Esophagus squamous epithelium (tissue), 4 donors: ENCODE results near the gene RSPH6A.

Experiments
- POLR2A ChIP-seq, 4 donors: fragments of 450-650 bp; IDR thresholded peaks; one replicate each; pipeline ENCODE4 v1.6.1; 2017; ENCODE audit warnings: antibody characterized with exemption in 4 of 4, mild to moderate bottlenecking in 4 of 4, moderate library complexity in 3 of 4
- TF ChIP-seq, protein P1 (sequence below), 6 experiments: fragments of 450-650 bp in 4 of 6; fragments of 200-600 bp in 2 of 6; sonication (generic) in 2 of 6; IDR thresholded peaks; one replicate each; pipeline ENCODE4 v1.5.1; 2016 to 2019; ENCODE audit warnings: antibody characterized with exemption in 6 of 6, mild to moderate bottlenecking in 4 of 6, moderate library complexity in 4 of 6

DNA sequence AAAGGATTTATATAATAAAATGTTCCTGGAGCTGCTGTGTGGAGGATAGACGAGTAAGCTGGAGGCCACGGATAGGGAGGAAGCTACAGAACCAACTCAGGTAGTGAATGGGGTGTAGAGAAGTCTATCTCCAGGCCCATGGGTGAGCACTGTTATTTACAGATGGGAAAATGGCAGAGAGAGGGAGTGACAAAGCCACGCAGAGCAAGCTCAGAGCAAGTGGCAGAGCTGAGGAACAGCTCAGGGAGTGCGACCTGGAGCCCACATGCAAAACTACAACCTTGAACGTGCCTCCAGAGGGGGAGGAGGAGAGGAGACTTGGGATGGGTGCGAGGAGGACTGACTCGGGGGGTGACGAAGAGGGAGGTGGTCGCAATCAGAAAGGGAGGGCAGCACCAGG, 13.4 kb upstream of the RSPH6A start:
- TF ChIP-seq, protein P1, sequence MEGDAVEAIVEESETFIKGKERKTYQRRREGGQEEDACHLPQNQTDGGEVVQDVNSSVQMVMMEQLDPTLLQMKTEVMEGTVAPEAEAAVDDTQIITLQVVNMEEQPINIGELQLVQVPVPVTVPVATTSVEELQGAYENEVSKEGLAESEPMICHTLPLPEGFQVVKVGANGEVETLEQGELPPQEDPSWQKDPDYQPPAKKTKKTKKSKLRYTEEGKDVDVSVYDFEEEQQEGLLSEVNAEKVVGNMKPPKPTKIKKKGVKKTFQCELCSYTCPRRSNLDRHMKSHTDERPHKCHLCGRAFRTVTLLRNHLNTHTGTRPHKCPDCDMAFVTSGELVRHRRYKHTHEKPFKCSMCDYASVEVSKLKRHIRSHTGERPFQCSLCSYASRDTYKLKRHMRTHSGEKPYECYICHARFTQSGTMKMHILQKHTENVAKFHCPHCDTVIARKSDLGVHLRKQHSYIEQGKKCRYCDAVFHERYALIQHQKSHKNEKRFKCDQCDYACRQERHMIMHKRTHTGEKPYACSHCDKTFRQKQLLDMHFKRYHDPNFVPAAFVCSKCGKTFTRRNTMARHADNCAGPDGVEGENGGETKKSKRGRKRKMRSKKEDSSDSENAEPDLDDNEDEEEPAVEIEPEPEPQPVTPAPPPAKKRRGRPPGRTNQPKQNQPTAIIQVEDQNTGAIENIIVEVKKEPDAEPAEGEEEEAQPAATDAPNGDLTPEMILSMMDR (IDR thresholded peaks at IDR 0.05), result no peak
- no peak for TF ChIP-seq POLR2A (IDR thresholded peaks at IDR 0.05)
